HG03432 (cell line): ENCODE measurements around the gene RPH3AL.

Experiments
- ATAC-seq: cut with Tn5 transposase; IDR thresholded peaks from one replicate; pipeline ENCODE4 v1.9.1; 2021; ENCODE audit warnings: mild to moderate bottlenecking, moderate library complexity; ENCODE audit not compliant: unreplicated experiment

Gene RPH3AL

GRCh38 chr17:352421-353212, at the start of gene RPH3AL:
TSS of gene RPH3AL (minus strand) at chr17:352807. CDS start at chr17:327543, 25,264 bp downstream.
- ATAC-seq = no peak

- no peak for ATAC-seq
These were observed 47.6 kb upstream of the RPH3AL start for GRCh38 chr17:400257-400656.

GRCh38 chr17:396788-397187, 44.2 kb upstream of the RPH3AL start:
- ATAC-seq = no peak

- no peak for ATAC-seq
These were observed 43.4 kb upstream of the RPH3AL start for GRCh38 chr17:395974-396373.

- ATAC-seq = no peak
These were observed 42.6 kb upstream of the RPH3AL start for GRCh38 chr17:395179-395578.

GRCh38 chr17:394718-395095, 42.1 kb upstream of the RPH3AL start:
- no peak for ATAC-seq

- no peak for ATAC-seq
These were observed 41.5 kb upstream of the RPH3AL start for GRCh38 chr17:393806-394717.

- ATAC-seq = no peak
These were observed 39.2 kb upstream of the RPH3AL start for GRCh38 chr17:391850-392249.

GRCh38 chr17:390025-390424, 37.4 kb upstream of the RPH3AL start:
- ATAC-seq = no peak

GRCh38 chr17:388087-388486, 35.5 kb upstream of the RPH3AL start:
- ATAC-seq = no peak

- no peak for ATAC-seq
These were observed 33.7 kb upstream of the RPH3AL start for GRCh38 chr17:386141-386876.

GRCh38 chr17:385836-386140, 33.2 kb upstream of the RPH3AL start:
- no peak for ATAC-seq

- no peak for ATAC-seq
These were observed 32.7 kb upstream of the RPH3AL start for GRCh38 chr17:385178-385835.

GRCh38 chr17:384622-385177, 32.1 kb upstream of the RPH3AL start:
- no peak for ATAC-seq

GRCh38 chr17:383771-384621, 31.4 kb upstream of the RPH3AL start:
- ATAC-seq = no peak

GRCh38 chr17:382644-383533, 30.3 kb upstream of the RPH3AL start:
- no peak for ATAC-seq

- ATAC-seq = no peak
These were observed 29.5 kb upstream of the RPH3AL start for GRCh38 chr17:381941-382643.

GRCh38 chr17:381516-381915, 28.9 kb upstream of the RPH3AL start:
- ATAC-seq = no peak
